ENCODE data around the gene TCF12.
A peak's percentile ranks its signal among the peaks of the same experiment; 100 is the strongest.
"Not testable (repeated sequence)": the region's sequence is repeated elsewhere in the genome, so short reads cannot be mapped to it uniquely, and the experiment has no call there.

TCF12 gene

DNA sequence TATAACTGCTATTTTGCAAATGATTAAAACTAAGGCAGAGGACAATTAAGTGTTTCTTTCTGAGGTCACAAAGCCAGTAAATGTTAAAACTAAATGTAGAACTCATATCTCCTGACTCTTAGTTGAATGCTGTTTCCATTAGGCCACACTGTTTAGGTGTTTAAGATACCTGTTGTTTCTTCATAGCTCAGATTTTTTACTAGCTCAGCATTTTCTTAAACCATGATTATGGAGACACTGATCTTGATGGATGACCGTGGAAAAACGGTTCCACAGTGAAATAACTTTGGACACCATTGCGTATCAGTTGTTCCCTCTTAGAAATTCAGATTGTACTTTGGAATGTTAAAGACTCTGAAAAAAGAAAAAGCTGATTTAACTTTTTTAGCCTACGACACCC lies 177.5 kb downstream of the TCF12 start:
- DNase-seq: no peak

DNA sequence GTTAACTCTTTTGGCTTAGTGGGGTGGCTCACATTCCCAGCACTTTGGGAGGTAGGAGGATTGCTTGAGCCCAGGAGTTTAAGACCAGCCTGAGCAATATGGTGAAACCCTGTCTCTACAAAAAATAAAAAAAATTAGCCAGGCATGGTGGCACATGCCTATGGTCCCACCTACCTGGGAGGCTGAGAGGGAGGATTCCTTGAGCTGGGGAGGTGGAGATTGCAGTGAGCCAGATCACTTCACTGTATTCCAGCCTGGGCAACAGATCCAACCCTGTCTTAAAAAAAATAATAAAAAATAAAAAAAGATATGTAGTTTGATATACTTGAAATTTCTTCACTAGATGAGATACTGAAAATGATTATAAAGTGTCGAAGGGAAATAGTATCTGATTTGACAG lies 178.8 kb downstream of the TCF12 start:
- no peak for DNase-seq

DNA sequence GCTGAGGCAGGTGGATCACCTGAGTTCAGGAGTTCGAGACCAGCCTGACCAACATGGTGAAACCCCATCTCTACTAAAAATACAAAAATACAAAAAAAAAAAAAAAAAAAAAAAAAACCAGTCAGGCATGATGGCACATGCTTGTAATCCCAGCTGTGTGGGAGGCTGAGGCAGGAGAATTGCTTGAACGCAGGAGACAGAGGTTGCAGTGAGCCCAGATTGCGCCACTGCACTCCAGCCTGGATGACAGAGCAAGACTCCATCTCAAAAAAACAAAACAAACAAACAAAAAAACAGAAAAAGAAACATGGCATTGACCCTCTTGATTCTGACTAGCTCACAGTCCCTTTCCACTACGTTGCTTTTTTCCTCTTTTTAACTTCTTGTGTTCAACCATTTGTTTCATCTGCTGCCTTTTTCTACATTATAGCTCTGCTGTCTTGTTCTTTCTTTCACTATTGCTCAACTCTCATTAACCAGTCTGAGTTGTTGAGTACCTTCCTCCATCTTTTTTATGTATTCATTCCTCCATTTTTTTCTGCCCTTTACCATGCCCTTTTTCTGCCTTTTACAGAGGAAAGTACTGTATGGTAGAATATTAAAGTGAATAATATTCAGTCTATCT lies 179.6 kb downstream of the TCF12 start:
- DNase-seq: not testable (repeated sequence)

DNA sequence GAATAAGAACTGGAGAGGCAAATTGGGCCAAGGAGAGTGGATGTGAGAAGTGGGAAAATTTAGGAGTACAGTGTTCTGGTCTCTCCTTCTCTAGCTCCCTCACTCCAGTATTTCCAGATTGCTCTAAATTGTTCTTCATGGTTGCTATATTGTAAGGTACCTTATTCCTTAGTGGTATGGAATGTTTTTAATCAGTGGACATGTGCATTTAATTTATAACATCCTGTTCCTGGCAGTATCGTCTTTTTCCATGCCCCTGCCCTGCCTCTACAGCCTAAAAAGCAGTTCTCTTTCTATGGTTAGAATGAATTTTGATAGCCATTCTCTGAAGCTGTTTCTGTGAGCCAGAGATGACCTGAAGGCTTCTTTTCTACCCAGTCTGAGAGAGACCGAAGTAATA lies 180.5 kb downstream of the TCF12 start:
- no peak for DNase-seq

DNA sequence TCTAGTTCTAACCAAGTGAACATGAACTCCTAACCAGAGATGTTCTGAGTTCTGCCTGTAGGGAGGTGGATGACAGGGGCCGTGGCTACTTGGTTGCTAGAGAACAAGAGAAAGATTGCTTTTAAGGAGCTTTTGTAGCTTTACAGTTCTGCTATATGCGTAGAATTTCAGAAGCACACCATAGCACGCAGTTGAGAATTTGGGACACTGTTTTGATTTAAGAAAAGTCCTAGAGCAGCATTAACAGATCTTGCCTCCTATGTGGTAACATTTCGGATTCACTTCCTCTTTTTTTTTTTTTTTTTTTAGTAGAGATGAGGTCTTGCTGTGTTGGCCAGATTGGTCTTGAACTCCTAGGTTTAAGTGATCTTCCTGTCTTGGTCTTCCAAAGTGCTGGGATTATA lies 181.7 kb downstream of the TCF12 start:
- no peak for DNase-seq

DNA sequence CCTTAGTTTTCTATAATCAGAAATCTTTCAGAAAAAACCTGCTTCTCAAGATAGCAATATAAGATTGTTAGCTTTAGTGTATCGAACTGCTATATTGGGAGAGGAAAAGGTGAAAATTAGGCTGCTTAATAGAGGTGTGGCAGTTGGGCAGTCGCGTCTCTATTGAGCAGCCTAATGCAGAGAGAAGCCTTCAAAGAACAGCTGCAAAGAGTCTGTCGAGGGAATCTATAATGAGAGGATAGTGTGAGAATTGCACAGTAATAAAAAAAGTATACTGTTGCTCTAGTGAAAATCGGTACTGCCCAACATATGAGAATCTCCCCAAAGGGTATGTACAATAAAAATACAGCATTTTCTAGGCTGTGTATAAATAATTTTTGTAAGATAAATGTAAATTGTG lies 184.4 kb downstream of the TCF12 start:
- DNase-seq: no peak

DNA sequence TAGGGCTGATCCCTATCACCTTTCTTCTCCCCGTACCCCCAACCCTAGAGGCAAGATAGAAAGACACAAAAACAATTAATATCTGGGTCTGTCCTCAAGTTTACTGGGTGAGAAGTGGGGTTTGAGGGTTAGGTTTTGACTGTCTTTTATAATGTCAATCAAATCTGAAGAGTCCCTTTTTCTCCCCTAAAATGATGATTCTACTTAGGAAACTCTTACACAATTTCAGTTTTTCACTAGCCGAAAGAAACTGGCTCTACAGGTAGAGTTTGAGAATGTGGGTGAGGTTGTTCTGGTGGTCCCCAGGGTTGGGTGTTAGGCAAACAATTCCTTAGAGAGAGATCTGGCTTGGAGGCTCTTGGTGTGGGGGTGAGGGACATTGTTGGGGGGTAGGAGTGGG lies 189.9 kb downstream of the TCF12 start:
- no peak for DNase-seq

DNA sequence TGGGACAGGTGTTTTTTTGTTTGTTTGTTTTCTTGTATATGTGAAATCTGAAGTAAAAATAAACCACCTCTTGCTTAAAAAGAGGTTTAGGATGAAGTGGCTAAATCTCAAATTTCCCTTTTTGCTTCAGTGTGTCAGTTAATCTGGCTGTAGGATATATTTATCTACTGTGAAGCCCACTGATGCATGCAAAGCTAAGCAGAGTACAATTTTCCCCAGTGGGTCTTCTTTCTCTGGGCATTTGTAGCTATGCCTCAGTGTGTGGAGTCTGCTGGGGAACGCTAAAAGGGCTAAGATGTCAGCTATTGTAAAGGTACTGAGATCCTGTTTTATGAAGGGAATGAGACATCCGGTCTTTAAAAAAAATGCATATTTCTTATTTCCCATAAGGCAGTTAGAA lies 190.6 kb downstream of the TCF12 start:
- no peak for DNase-seq

DNA sequence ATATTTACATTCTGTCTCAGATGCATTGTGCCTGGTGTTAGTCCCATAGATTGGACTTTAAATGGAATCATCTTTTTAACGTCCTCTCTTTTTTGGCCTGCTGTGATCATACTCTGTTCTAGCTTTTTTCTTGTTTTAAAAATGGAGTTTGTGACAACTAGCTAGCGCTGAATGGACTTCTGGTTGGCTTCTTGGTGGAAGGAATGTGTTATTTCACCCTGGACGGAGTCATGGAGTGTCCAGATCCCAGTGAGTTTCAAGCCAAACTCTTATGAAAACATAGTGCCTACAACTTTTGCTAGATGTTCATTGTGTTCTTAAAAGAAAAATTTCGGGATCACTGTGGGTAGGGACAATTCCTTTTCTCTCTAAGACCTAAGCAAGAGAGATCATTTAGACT lies 192.6 kb downstream of the TCF12 start:
- DNase-seq: no peak

DNA sequence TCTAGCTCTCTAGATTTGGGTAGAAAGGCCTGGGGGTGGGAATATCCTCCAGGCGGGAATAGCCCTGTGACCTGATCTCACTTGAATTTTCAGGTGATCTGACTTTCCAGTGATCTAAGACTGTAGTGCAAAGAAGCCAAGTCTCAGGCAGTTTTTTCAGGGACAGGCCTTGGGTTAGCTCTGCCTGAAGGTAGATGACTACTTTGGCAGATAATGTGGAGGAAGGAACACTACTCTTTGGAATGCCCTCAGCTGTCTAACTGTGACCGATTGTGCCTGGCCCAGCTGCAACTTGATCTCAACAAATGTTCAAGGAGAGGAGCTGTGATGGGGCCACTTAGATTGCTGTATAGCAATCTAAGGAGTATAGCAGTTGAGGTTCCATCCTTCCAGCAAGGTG lies 193.7 kb downstream of the TCF12 start:
- peak; percentile 7 for DNase-seq

DNA sequence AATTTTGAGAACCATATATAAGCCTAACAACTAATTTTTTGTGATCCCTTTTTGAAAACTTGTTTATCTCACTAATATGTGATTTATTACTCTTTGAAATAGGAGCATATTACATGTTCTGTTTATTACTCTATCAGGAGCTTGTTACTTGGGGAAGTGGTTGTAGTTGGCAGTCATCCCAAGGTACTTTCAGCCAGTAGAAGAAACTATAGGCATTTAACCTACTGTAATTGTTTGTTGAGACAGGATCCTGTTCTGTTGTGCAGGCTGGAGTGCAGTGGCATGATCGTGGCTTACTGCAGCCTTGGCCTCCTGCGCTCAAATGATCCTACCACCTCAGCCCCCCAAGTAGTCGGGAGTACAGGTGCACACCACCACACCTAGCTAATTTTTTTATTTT lies 195.6 kb downstream of the TCF12 start:
- DNase-seq: peak; percentile 18

DNA sequence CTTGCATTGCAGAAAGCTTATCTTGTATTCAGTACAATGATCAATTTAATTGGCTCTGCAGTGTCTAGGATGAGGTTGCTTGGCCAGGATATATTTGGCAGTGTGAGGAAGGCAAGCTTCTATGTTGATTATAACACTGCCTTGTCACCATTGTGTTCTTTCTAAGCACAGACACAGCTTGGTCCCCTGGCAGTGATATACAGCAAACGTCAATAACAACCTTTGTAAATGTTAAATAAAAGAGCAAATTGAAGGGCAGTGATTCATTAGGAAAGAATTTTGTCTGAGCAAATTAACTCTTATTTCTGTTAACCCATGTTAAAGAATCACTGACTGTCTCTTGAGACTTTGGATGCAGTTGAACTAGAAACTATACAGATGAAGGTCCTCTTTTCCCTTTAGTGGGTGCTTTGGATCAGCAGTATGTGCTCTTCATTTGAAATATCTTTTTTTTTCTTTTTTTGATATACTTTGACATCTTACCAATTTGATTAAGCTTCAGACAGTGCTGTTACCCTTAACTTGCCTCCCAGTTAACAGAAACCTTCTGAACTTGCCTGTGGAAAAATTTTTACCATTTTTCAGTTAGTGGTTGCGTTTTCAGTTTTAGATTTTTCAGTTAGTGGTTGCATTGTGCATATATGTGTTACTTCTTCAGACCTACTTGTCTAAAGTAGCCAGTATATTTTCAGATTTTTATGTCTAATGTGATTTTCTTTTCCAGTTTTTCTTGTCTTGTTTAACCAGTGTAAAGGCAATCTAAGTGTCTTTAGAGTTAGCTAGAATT lies 199.8 kb downstream of the TCF12 start:
- peak; percentile 45 for DNase-seq

DNA sequence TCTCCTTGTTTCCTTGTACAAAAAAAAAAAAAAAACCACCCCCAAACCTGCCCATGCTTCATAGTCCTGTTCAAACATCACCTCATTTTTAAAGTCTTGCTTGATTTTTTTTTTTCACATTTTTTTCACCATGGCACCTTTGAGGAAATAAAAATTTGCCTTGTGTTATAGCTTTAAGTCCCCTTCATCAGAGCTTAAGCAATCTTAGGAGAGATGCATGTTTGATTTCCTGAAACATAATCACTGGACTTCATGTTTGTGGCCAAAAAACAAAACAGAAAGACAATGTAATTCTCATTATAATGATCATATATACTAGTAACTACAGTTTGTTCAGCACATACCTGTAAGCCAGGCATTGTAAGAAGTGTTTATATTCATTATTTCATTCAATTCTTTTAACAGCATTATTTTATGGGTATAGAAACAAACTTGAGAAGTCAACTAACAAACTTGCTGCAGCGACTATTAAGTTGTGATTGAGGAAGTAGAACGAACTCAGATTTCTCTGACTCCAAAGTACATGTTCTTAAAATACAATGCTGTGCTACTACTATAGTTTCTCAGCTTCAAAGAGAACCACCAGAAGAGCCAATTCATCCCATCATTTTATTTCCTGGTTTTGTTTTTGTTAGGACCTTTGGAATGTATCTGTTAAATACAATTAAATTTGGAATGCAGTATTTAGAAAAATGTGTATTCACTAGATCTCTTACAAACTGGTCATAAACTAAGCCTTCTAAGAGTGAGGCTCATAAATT lies 203.8 kb downstream of the TCF12 start:
- DNase-seq: peak; percentile 38

DNA sequence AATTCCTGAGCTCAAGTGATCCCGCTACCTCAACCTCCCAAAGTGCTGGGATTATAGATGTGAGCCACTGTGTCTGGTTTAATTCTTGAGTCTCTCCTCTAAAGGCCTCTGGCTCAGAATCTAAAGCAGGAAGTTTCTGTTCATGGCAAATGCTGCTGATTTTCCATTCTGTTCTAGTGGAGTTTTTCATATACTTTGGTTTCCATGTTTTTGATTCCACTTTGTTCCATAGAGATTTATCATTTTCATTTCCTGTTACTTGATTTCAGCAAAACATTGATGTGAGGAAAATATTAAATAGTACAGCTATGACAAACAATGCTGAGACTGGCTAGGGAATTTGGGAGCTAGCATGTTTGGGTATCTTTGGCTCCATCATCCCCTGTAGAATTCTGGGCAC lies 205.6 kb downstream of the TCF12 start:
- DNase-seq: no peak

DNA sequence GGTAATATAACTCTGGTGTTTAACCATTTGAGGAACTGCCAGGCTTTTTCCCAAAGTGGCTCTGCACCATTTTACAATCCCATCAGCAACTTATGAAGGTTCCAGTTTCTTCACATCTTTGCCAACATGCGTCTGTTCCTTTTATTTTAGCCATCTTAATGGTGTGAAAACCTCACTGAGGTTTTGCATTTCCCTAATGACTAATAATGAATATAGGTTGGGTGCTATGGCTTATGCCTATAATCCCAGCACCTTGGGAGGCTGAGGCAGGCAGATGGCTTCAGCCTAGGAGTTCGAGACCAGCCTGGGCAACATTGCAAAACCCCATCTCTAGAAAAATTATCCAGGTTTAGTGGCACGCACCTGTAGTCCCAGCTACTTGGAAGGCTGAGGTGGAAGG lies 210.6 kb downstream of the TCF12 start:
- no peak for DNase-seq

DNA sequence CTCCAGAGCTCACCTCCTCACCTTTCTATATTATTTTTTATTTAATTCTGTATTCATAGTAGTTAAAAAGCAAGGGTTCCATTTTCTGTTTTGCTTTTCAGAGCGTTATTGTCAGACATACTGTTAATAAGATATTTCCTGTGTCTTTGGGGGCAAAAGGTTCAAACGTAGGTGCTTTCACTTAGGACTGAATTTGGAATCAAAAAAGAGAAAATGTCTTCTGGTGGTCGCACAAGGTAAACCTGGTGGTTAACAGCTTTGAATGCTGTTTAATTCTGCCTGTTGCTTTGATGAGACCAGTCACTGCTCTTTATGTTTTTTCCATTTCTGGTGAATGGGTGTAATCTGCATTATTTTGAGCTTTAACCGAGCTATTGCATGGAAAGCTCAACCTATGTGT lies 212.5 kb downstream of the TCF12 start:
- no peak for DNase-seq

DNA sequence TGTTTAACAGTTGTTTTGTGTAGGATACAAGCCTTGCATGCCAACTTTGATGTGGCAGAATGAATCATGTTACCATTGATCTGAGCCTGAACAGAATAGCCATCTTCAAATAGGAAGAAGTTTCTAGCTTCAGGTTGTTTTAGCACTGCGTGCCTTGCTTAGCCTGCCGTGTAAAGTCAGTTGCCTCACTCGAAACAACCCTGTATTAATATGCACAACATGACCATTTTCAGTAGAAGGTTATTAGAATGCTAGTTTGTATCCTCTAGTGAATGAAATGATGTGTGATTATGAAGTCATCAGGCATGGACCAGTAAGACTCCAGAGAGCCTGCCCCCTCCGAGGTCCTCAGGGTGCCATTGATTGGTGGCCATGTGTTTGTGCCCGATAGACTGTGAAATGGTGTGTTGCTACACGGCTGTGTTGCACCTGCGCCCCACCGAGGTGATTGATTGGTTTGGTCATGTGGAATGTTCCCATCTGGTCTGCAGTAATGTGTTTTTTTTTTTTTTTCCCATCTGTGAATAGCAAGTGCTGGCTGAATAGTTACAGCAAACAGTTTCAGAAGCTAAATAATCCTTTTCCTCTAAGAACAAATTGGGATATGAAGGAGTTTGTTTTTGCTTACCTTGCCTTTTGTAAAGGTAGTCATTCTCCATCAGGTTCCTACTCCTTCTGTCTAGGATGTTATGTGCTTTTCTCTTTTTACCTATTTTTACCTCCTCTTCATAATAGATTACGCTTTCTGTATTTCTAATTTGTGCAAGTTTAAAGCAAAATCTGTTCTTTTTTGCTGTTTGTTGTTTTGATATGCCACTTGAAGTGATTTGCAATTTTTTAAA lies 214.9 kb downstream of the TCF12 start:
- DNase-seq: no peak

DNA sequence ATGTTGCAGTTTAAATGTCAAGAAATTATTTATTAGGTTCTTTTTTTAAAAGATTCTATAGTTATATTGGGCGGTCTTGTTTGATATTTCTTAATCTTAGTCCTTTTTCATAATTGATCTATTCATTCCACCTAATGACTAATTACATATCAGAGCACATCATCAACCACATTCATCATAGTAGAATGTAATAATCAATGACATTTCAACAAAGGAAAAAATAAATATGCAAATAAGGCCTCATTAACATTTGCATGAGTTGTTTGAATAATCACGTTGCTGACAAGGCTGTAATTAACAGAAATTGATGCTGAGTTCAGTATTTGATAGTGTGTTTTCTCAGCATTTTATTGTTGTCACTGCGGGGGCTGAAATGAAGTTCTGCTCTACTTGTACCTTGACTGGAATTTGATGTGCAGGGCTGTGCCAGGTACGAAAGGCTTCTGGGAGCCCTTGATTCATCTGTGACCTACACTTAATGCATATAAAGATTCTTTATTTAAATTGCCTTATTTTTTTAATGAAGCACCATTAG lies 215.7 kb downstream of the TCF12 start:
- no peak for DNase-seq

DNA sequence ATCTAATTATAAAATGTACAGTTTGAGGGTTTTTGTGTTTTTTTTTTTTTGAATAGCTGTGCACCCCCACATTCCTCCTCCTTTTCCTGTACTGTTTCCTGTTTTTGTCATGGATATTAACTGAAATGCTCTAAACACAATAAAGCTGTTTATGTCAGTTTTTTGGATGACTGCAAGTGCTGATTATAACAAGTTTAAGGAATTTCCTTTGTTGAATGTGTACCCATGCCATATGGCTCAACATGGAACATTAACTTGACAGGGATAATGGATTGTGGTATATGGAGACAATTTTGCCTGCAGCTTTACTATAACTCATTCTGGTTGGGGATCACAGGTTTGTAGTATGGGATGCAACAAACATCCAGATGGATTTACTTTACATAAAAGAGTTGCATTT lies 216.4 kb downstream of the TCF12 start:
- no peak for DNase-seq

DNA sequence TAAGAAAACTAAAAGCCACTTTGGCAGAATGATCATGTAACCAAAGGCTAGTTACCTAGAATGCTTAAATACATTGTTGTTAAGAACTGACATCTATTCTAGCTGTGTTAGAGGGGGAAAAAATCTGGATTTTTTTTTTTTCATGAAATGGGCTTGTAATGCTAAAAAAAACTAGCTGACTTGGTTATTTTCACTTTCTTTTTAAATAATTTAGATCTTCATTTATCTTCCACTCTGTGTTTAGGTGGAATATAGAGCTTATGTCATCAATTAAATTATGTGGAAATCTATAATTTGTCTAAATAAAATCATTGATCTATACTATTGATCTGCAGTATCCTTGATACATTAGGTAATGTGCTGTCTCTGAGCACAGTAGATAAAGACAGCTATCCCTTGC lies 217.4 kb downstream of the TCF12 start:
- no peak for DNase-seq

DNA sequence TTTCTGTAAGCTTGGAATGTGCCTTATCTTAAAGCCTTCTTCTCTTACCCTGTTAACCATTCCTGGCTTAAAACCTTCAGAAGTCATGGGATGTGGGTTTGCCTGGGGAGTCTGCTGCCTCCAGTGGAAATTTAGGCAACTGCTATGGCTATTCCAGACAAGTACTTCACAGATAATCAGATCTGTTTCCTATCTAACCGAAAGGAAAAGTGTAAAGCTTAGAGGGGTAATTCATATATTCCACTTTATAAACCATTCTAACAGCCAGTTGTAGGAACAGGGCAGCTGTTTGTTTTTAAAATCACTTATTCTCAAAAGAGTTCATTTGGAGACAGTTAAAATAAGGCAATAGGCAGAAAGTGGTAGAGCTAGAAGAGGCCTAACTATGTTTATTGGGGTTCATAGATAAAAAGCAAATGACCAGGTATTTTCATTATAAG lies 219.9 kb downstream of the TCF12 start:
- peak; percentile 65 for DNase-seq

DNA sequence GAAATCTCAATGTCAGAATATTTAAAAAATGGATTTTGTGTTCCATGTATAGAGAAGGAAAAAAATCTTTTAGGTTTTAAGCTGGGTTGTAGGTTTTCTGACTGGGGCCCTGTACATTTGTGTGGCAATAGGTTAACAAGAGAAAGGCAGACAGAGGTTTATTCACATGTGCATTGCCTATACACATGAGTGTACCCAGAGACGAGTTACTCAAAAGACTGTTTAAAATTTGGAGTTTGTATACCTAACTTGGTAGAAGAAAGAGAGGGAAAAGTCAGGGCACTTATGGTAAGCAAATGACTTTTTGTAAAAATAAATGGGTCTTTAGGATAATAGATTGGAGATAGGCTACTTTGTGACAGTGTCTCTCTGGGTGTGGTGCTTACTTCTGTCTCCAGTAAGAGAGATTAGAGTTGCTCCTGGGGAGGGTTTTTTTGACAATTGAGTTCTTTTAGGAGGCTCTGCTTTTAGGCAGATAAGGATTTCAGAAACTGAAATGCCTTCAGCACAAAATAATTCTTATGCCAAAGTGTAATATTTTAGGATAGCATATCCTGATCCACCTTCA lies 225.2 kb downstream of the TCF12 start:
- DNase-seq: no peak
